HK-2 (cell line): ENCODE results near the gene SPATA1.
A peak's percentile ranks its signal among the peaks of the same experiment; 100 is the strongest.

Experiments used
- DNase-seq: peaks from one replicate; pipeline ENCODE4 v3.0.0-alpha.2; 2018; ENCODE audit not compliant: unreplicated experiment

Gene SPATA1

DNA sequence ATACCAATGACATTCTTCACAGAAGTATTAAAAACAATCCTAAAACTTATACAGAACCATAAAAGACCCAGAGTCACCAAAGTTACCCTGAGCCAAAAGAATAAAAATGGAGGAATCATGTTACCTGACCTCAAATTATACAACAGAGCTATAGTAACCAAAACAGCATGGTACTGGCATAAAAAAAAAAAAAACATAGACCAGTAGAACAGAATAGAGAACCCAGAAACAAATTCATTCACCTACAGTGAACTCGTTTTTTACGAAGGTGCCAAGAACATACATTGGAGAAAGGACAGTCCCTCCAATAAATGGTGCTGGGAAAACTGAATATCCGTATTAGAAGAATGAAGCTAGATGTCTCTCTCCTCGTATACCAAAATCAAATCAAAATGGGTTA lies 2.8 kb downstream of the SPATA1 start:
- no peak for DNase-seq

DNA sequence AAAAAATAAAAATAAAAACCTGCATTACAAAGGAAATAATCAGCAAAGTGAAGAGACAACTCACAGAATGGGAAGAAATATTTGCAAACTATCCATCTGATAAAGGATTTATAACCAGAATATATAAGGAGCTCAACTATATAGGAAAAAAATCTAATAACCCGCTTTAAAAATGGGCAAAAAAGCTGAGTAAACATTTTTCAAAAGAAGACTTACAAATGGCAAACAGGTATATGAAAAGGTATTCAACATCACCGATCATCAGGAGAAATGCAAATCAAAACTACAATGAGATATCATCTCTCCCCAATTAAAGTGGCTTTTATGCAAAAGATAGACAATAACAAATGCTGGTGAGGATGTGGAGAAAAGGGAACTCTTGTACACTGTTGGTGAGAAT lies 4.0 kb downstream of the SPATA1 start:
- DNase-seq, result no peak

DNA sequence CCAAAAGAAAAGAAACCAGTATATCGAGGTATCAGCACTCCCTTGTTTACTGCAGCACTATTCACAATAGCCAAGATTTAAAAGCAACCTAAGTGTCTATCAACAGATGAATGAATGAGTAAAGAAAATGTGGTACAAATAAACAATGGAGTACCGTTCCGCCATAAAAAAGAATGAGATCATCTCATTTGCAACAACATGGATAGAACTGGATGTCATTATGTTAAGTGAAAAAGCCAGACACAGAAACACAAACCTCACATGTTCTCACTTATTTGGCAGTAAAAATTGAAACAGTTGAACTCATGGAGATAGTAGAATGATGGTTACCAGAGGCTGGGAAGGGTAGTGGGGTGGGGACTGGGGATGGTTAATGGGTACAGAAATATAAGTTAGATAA lies 4.5 kb downstream of the SPATA1 start:
- no peak for DNase-seq

DNA sequence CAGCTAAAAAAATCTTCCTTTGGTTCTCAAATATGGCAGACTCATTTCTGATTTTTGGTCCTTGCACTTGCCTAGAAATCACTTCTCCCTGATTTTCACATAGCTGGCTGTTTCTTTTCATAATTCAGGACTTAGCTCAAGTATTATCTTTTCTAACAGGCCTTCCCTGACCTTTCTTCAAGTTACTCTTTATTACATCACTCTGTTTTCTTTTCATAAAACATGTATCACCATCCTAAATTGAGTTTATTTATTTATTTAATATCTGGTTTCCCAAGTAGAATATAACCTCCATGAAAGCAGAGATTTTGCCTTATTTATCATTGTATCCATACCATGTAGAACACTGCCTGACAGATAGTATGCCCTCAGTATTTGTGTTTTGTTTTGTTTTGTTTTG lies 18.4 kb downstream of the SPATA1 start:
- no peak for DNase-seq

DNA sequence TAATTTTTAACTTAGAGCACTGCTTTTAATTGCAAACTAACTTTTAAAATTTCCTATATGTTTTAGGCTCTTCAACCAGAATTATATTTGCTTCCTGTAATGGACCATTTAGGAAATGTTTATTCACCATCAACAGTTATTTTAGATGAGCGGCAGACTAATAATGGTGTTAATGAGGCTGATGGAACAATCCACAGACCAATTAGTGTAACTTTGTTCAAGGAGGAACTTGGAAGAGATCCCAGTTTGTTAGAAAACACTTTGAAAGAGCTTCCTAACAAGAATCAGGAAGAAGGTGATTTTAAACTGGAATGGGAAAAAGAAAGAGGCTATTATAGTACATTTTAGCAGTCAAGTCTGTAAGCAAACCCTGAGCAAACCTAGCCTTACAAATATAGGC lies 19.6 kb downstream of the SPATA1 start:
- no peak for DNase-seq

DNA sequence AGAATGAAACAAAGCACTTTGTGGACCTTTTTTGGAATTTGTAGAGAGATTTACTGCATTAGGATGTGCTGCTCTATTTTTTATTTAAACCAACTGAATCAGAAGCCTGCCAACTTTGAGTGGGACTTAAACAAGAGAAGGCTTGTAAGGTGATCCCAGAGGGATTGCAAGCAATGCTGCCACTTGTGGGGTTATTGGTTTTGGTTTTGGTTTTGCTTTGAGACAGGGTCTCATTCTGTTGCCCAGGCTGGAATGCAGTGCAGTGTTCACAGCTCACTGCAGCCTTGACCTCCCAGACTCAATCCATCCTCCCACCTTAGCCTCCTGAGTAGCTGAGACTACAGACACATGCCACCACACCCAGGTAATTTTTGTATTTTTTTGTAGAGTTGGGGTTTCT lies 32.4 kb downstream of the SPATA1 start:
- no peak for DNase-seq

DNA sequence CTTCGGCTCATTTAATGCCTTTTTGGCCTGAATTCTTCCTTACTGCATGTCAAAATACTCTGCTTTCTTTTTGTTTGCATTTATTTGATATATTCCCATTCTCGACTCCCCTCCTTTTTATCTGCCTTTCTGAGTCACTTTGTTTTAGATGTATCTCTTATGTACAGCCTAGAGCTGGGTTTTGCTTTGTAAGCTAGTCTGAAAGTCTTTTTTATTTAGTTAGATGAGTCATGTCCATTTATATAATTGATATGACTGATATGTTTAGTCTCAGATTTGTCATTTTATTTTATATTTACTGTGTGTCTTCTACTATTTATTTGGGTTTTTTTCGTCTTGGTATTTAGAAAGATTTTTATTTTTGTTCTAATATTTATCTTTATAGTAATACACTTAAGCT lies 33.8 kb downstream of the SPATA1 start:
- no peak for DNase-seq

DNA sequence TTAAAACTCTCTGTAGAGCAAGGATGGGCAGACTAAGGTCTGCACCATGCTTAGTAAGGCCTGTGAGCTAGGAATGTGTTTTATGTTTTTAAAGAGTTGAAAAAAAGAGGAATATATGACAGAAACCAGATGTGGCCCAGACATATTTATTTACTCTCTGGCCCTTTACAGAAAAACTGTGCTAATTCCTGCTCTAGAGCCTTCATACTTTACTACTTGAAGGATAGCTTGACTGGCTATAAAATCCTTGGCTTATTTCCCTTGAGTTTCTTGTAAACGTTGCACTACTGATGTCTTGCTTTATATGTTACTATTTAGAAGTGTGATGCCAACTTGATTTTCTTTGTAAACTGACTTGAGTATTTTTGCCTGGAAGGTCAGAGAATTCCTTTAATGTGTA lies 34.6 kb downstream of the SPATA1 start:
- no peak for DNase-seq

DNA sequence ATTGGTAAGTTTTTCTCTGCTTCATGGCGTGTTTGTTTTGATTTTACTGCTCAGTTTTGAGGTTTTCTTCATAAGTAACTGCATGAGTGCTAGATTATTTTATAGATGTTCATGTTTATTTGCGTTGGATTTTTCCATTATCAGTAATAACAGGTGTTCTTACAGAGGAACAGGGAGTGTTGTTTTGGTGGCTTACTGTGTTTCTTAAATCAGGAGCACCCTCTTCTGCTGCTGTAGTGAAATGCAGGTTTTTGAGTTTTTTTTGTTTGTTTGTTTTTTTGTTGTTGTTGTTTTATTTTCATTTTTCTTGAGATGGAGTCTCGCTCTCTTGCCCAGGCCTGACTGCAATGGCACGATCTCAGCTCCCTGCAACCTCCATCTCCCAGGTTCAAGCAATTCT lies 35.5 kb downstream of the SPATA1 start:
- no peak for DNase-seq

DNA sequence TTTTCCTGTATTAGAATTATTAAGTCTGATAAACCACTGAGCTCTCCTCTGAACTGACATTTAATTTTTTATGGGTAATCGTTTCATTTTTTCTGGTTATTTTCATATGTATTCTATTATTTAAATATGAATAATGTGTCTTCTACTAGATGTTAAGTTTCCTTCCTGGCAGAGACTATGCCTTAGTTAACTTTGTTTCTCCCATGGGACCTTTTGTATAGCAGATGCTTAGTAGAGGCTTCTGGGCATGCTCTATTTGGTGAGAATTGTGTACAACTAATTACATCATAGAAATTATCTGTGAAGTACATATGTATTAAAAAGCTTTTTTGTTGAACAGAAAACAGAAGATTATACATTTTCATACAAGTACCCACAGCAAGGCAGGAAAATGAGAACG lies 44.6 kb downstream of the SPATA1 start:
- no peak for DNase-seq

DNA sequence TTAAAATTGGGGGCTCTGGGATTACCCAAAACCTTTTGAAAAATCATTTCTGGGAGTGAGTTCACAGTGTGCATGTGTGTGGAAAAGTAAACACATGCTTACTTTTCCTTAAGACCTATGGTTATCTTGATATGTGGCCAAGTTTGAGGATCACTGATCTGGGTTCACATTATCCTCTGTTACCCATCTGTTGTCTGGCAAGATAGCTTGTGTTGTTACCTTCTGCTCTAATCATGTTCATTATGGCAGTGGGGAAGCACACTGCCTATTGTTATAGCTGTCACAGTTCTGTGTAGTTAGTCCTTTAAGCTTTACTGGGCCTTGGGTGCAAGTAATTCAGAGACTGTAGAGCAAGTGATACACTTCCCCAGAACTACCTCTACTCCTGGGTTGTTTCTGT lies 63.0 kb downstream of the SPATA1 start:
- DNase-seq, result no peak

DNA sequence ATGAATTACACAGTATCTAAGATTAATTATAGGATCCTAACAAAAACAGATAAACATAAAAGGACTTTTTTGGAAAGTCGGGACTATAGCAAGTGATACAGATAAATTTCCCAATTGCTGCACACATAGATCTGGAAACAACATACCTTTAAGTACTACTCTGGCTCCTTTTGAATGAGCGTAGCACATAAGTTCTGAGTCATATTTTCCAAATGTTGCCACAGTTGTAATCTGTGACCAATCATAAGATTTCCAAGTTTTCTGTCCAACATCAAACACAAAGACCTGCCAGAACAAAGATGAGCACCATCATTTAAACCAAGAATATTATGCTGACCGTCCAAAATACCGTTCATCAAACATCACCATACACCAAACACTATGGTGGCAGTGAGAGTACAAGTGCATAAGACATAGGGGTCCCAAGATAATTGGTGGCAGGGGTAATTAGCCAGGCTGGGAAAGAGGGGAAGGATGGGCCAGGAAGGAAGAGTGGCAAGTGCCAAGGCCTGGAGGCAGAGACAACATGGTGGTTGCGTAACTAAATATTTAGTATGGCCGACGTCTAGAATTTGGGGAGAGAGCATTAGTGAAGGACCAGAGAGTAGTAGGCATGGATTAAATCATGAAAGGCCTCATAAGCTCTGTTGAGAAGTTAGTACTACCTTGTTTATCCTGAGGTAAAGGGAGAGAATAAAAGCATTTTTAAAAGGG lies 64.4 kb downstream of the SPATA1 start:
- DNase-seq, result no peak

DNA sequence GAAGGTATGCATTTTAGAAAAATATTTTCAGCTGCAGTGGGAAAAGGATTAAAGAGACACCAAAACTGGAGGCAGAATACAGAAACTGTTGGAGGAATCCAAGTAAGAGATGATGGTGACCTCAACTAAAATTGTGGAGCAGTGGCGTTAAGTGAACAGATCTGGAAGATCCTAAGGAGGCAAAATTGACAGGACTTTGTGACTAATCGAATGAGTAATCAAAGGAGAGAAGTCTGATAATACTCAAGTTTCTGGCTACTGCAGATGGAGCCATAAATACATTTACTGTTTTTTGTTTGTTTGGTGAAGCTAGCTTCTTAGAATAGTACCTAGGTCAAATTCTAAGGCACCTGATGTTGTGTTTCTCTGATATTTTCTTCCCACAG lies 65.0 kb downstream of the SPATA1 start:
- no peak for DNase-seq

DNA sequence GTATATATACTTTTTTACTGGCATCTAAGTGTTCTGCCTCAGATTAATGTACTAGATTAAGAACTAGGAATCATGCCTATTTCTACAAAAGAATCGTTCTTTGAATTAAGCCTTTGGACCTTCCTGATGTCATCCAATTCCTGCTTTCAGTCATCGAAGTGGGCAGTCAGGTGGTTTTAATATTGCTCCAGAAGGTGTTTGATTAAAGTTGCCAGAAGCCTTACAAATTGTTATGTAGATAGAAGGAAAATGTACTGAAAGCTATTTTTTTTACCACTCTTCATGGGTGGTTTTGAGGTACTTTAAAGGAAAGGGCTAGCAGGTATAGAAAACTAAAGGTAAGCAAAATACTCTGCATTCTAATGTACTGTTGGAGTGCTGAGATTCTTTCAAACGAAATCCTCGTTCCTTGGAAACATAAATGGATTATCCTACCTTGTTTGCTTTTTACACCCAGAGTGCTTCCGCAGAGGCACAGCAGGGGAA lies 67.3 kb downstream of the SPATA1 start:
- no peak for DNase-seq

DNA sequence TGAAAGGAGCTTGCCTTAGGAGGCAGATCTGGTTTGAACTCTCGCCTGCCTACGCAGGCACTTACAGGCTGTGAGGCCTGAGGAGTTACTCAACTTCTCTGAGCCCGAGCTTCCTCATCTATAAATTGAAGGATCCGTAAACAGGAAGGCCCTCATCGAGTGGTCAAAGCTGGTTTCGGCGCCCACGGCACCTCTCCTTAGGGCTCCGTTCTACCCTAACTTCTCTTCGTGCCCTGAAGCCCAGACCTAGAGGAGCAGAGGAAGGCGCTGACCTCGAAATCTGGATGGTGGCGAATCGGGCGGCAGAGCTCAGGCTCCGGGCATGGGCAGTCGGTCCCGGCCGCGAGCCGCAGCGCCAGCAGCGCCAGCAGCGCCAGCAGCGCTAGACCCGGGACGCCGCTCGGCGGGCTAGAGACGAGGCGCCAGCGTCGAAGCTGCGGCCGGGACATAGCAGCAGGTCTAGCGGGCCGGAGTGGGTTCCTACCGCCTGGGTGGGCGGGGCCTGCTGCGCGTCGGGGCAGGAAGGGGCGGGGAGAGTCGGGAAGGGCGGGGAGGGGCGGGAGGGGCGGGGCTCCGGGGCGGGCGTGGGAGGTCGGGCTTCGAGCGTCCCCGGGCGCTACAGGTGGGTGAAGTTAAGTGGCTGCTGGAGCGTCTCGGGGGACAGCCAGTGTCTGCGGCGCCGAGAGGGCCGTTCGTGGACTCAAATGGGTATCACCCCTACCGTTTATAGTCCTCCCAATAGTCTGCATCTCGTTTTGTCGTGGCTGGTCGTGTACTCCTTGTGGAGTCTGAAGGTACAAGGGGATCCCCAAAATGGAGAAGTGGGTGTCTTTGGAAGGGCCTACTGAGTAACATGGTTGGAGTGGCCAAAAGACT lies 68.0 kb downstream of the SPATA1 start, which contains the start of gene CTBS:
Gene CTBS (minus strand): TSS at position 474 of the 876 bp plus-strand sequence. CDS start 25 bp downstream, at position 449.
- peak; percentile 87 for DNase-seq

DNA sequence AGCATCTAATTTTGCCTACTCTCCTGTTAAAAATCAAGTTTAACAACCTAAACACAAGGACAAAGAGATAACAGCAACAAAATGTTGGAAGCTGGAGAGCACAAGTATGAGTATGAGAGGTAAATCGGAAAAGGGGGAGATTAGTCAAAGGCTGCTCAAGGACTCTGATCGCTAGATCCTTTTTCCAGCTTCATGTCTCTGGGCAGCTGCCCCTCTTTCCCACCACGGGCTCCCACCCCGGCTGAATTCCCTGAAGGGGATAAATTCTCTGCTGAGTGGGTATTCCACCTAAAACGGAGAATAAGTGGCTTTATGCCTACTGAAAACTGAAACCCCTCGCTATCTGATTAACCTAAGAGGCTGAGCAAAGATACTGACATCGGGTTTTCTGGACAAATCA lies 68.8 kb downstream of the SPATA1 start:
- no peak for DNase-seq

DNA sequence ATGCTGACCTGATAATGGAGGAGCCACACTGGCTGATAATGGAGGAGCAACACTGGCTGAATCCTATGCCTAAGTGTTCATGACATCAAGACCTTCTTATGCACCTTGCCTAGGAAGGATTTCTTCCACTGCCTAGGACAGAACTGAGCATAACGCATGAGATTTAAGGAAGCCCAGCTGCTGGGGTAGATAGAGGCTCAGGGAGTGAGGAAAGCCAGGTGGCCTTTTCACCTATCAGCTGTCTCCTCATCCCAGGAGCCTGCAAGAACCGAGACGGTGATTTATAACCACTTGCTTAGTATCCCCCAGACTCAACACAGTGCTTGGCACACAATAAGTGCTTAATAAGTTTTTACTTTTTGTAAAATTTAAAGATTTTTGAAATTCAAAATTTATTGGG lies 75.5 kb downstream of the SPATA1 start:
- no peak for DNase-seq

DNA sequence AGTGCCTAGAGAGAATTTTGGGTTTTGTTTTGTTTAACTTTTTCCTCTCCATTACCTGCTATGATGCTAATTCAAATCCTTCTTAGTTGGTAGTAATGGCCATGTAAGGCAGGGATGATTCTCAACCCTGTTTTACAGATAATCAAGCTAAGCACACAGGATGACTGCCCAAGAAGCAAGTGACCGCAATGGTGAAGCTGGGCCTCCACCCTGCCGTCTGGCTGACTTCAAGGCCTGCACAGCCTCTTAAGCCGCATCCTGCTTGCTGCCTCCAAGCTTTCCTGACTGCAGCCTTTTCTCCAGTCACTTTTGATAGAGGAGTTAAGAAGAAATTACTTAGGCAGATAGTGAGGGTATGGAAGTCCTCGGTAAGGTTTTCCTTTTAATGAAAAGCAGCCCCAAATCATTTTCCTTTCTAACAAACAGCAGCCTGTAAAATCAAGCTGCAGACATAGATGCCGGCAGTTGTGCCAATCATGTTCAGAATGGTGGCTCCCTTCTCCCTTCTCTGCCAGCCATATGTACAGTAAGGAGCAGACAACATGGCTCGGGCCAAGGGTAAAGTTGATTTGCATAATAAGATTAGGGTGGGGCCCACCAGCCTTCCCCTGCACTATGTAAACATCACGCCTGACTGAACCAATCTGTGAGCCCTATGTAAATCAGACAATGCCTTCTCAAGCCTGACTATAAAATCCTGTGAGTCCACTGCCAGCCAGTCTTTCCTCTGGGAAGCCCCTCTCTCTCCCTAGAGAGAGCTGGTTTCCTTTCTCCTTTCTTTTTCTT lies 76.8 kb downstream of the SPATA1 start:
- DNase-seq, result no peak

DNA sequence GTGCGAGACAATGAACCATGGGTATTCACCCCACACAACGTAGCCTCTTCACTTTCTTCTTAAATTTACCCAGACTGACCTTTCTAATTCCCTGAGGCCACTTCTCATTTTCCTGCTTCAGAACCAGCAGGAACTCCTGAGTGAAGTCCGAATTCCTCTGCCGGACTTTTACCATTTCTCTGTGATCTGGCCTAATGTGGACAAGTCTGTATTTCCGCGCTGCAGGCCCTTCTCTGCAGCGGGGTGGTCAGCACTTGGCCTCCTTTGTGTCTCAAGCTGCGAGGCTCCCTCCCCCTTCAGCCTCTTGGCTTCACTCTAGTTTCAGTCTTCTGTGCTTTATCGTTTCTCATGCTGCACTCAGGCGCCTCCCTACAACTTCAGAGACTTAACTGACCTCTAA lies 77.5 kb downstream of the SPATA1 start:
- no peak for DNase-seq

DNA sequence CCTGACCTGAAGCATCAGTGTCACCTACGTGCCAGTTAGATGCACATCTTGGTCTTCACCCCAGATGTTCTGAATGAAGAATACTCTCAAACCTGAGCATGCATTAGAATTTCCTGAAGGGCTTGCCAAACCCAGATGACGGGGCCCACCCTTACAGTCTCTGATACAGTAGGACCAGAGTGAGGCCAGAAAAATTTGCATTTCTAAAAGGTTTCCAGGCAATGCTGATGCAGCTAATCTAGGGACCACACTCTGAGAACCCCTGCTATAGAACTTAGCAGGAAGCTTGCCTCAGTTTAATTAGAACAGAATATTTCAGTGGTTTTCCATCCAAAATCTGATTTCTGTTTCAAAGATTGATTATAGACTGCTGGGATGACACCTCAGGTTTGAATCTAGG lies 77.9 kb downstream of the SPATA1 start:
- no peak for DNase-seq

DNA sequence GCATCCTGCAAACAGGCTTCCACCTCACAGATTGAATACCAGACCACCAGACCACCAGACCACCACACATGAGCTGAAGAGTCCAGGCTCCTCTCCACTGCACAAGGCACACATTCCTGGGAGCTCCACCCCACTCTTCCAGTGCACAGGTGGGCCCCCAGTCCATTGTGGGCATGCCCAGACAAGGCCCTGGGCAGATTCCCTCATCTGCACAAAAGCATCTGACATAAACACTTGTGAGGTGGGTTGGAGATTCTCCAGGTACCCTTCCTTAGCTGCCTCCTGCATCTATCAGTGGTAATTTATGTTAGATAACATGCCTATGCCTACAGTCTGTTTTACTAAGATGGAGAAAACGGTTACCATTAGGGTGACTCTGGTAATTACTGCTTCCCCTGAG lies 79.6 kb downstream of the SPATA1 start:
- no peak for DNase-seq

DNA sequence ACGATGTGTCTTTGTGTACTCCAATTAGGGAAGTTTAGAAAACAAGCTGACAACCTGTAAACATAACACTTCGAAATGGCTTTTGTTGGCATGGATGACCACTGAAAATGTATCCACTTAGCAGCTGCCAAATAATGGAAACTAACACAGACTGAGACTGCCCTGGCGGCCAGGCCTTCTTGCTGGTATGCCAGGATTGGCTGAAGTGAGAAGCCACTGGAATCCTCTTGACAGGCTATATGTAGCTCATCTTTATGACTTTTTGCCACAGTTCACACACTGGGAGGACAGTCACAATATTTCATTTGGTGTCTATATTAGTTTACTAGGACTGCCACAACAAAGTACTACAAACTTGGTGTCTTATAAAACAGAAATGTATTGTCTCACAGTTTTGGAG lies 80.9 kb downstream of the SPATA1 start:
- DNase-seq, result no peak
